ENCODE results near the gene HOOK2. TPM values are rescaled to one million over a fixed set of nuclear protein-coding genes. Genes with fewer than 3 reads are reported as not detected.
A peak's percentile ranks its signal among the peaks of the same experiment; 100 is the strongest.

Gene HOOK2
- total RNA-seq, 1 donor from 2014 or later = 27.9 TPM

- H3K27me3 Mint-ChIP-seq (ENCODE audit: low read depth) = no peaks in the 10 kb centered on the region
- DNase-seq (ENCODE audit: low read depth, low spot score) = peak; percentile 73
- H3K4me1 Mint-ChIP-seq = peaks cover 4% of the 10 kb centered on the region
- peak overlapping the region; percentile 47 for H3K4me3 Mint-ChIP-seq
- H3K9me3 Mint-ChIP-seq = no peaks in the 10 kb centered on the region
- TF ChIP-seq CTCF (conservative IDR thresholded peaks at IDR 0.05) = peak; percentile 75
- H3K36me3 Mint-ChIP-seq (ENCODE audit: low read depth) = no peaks in the 10 kb centered on the region
- H3K27ac Mint-ChIP-seq (ENCODE audit: unreplicated experiment) = no peak overlapping the region
Measured at GRCh38 chr19:12766051-12766521, 9.3 kb downstream of the HOOK2 start.

- Mint-ChIP-seq H3K9me3 (peaks cover 4% of the 10 kb centered on the region), H3K4me3 (no peak overlapping the region), H3K36me3 (ENCODE audit: low read depth) (peaks cover 4% of the 10 kb centered on the region), H3K27me3 (ENCODE audit: low read depth) (peaks cover 3% of the 10 kb centered on the region), H3K4me1 (peaks cover 9% of the 10 kb centered on the region), H3K27ac (ENCODE audit: unreplicated experiment) (no peak overlapping the region)
- DNase-seq (ENCODE audit: low read depth, low spot score) = no peak
- no peak for TF ChIP-seq CTCF (conservative IDR thresholded peaks at IDR 0.05)
Measured at GRCh38 chr19:12764698-12765097, 10.7 kb downstream of the HOOK2 start.

- H3K4me1 Mint-ChIP-seq = peaks cover 11% of the 10 kb centered on the region
- no peak for TF ChIP-seq CTCF (conservative IDR thresholded peaks at IDR 0.05)
- peaks cover 3% of the 10 kb centered on the region for H3K27me3 Mint-ChIP-seq (ENCODE audit: low read depth)
- H3K36me3 Mint-ChIP-seq (ENCODE audit: low read depth) = peaks cover 4% of the 10 kb centered on the region
- DNase-seq (ENCODE audit: low read depth, low spot score) = no peak
- peaks cover 4% of the 10 kb centered on the region for H3K9me3 Mint-ChIP-seq
- H3K4me3 Mint-ChIP-seq = no peak overlapping the region
- H3K27ac Mint-ChIP-seq (ENCODE audit: unreplicated experiment) = no peak overlapping the region
Measured at GRCh38 chr19:12763100-12763499, 12.3 kb downstream of the HOOK2 start.

GRCh38 chr19:12759686-12760085, 15.7 kb downstream of the HOOK2 start:
- TF ChIP-seq CTCF (conservative IDR thresholded peaks at IDR 0.05) = no peak
- Mint-ChIP-seq H3K9me3 (peaks cover 4% of the 10 kb centered on the region), H3K27me3 (ENCODE audit: low read depth) (peaks cover 7% of the 10 kb centered on the region), H3K4me3 (no peak overlapping the region), H3K27ac (ENCODE audit: unreplicated experiment) (peak overlapping the region; percentile 47), H3K4me1 (peaks cover 17% of the 10 kb centered on the region), H3K36me3 (ENCODE audit: low read depth) (peaks cover 4% of the 10 kb centered on the region)
- DNase-seq (ENCODE audit: low read depth, low spot score) = no peak

- peaks cover 4% of the 10 kb centered on the region for H3K36me3 Mint-ChIP-seq (ENCODE audit: low read depth)
Measured at GRCh38 chr19:12757544-12758274, 17.6 kb downstream of the HOOK2 start.

More at GRCh38 chr19:12757544-12758274, 17.6 kb downstream of the HOOK2 start:
- Mint-ChIP-seq H3K27ac (ENCODE audit: unreplicated experiment) (peak overlapping the region; percentile 75), H3K9me3 (peaks cover 4% of the 10 kb centered on the region), H3K4me1 (peaks cover 17% of the 10 kb centered on the region), H3K27me3 (ENCODE audit: low read depth) (peaks cover 19% of the 10 kb centered on the region), H3K4me3 (peak overlapping the region; percentile 67)
- TF ChIP-seq CTCF (conservative IDR thresholded peaks at IDR 0.05) = peak; percentile 97
- DNase-seq (ENCODE audit: low read depth, low spot score) = peak; percentile 87

Data from neural crest cell (in vitro differentiated cells).